Mesodermal cell (in vitro differentiated cells): Measurements from ENCODE around the gene ALG11.

Experiments used
- H3K27ac ChIP-seq: 2 replicates; pipeline ENCODE4 v1.7.0; 2013; ENCODE audit warnings: mild to moderate bottlenecking, low read depth, low read length, moderate library complexity; ENCODE audit not compliant: severe bottlenecking
- H3K36me3 ChIP-seq: 2 replicates; pipeline ENCODE4 v1.7.1; 2013; ENCODE audit warnings: mild to moderate bottlenecking, low read length, moderate library complexity; ENCODE audit not compliant: control insufficient read depth, insufficient read depth
- H3K4me1 ChIP-seq: one replicate; pipeline ENCODE4 v1.7.1; 2013; ENCODE audit warnings: mild to moderate bottlenecking, low read length; ENCODE audit not compliant: insufficient read depth, control insufficient read depth, poor library complexity, severe bottlenecking
- H3K4me3 ChIP-seq: 2 replicates; pipeline ENCODE4 v1.7.0; 2013; ENCODE audit warnings: low read length, control low read depth, mild to moderate bottlenecking; ENCODE audit not compliant: insufficient read depth, poor library complexity, severe bottlenecking; ENCODE audit errors: extremely low read depth
- H3K9me3 ChIP-seq: 2 replicates; pipeline ENCODE4 v1.7.1; 2013; ENCODE audit warnings: mild to moderate bottlenecking, low read length, moderate library complexity; ENCODE audit not compliant: control insufficient read depth
- WGBS, 2 experiments: methylation state at CpG; one replicate each; pipeline ENCODE4 v1.1.5; 2013; ENCODE audit warnings: missing lambda C conversion rate in 2 of 2; ENCODE audit not compliant: insufficient coverage in 2 of 2; 5-methylcytosine and 5-hydroxymethylcytosine counted together

Gene ALG11

DNA sequence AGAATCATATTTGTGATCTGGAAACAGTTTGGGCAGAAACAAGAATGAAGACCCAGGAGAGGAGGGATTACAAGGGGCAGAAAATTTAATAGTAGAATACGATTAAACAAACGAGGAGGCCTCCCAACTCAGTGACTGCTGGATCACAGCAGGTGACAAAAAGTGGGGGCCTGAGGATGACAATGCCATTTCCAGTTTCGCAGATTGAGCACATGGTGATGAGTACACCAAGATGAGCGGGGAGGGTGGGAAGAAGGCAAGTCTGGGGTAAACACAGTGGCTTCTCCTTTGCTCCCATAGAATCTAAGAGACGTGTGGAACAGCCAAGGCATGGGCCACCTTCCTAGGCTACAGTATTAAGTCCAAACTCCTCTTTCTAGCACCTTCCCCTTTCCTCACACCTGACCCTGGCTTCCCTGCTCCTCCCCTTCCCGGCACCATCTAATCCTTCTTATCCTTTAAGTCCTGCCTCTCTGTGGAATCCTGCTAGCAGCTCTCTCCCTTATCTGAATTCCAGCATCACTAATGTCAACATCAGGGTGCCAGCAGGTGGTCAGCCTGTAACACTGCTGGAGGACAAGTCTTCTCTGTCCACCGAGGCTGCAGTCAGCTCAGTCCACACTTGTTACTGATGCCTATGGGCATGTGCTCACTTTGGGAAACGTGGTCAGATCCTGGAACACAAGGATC, 14.4 kb upstream of the ALG11 start:
- Histone ChIP-seq H3K9me3 (no peaks in the 10 kb centered on the region), H3K4me3 (no peak overlapping the region), H3K4me1 (peaks cover 15% of the 10 kb centered on the region), H3K27ac (no peak overlapping the region), H3K36me3 (no peaks in the 10 kb centered on the region)
- 60 to 61% methylated on average over 3 to 7 of the region's 8 CpGs for WGBS, 2 experiments

DNA sequence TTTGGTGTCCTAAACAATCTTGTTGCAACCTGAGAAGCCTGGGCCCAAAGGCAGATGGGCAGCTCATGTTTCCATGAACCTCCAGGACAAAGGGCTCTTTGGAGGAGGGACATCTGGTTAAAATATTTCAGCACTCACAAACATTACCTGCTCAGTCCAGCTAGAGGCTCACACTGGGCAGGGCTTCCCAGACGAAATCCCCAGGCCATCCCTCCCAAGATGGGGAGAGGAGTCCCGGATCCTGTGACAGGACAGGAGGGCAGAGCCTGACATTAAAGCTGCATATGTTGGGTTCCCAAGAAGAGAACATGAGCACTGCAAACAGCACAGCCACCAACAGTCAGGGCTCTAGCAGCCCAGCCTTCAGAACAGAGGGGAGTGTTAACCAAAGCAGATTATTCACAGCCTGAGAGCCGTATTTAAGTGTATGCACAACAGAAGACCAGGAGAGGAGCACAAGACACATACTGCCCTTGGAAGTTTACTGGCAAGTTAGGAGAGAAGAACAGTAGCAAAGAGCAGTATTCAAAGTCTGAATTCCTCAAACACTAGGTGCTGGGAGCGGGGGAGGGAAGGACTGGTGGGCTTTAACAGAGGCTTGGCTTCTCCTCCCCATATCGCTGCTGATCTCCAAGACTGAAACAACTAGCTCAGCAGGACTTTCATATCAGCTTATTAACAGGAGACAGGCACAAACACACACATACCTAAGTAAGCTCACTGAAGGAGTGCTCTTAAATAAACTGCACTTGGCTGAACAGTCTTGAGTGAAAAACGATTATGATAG, 13.3 kb upstream of the ALG11 start:
- H3K4me1 ChIP-seq, result peaks cover 15% of the 10 kb centered on the region
- H3K4me3 ChIP-seq, result no peak overlapping the region
- no peaks in the 10 kb centered on the region for H3K36me3 ChIP-seq
- no peaks in the 10 kb centered on the region for H3K9me3 ChIP-seq
- H3K27ac ChIP-seq, result no peak overlapping the region
- WGBS, 2 experiments, result 55 to 56% methylated on average over 3 to 4 of the region's 6 CpGs

- H3K36me3 ChIP-seq, result no peaks in the 10 kb centered on the region
- H3K27ac ChIP-seq, result no peak overlapping the region
- no peaks in the 10 kb centered on the region for H3K9me3 ChIP-seq
- peaks cover 15% of the 10 kb centered on the region for H3K4me1 ChIP-seq
- WGBS, 2 experiments, result 86% methylated on average over 9 to 13 of the region's 13 CpGs
- H3K4me3 ChIP-seq, result no peak overlapping the region
Observed at GRCh38 chr13:51999510-51999911, 12.7 kb upstream of the ALG11 start.

DNA sequence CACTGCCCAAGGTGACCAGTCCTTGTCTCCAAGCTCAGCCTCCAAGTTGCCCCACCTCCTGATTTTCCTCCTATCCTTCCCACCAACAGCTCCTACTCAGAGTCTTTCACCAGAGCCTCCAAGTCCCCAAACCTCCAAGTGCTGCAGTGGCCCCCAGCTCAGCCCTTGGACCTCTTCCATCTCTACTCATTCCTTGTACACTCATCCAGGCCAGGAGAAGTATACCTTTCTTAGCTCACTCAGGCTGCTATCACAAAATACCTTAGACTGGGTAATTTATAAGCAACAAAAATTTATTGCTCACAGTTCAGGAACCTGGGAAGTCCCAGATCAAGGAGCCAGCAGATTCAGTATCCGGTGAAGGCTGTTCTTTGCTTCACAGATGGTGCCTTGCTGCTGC, 12.3 kb upstream of the ALG11 start:
- Histone ChIP-seq H3K27ac (no peak overlapping the region), H3K9me3 (no peaks in the 10 kb centered on the region), H3K4me3 (no peak overlapping the region), H3K4me1 (peaks cover 15% of the 10 kb centered on the region), H3K36me3 (no peaks in the 10 kb centered on the region)
- WGBS, 2 experiments, result 100% methylated on average over 1 of the region's 1 CpG

GRCh38 chr13:52001120-52001731, 11.0 kb upstream of the ALG11 start:
- H3K9me3 ChIP-seq, result no peaks in the 10 kb centered on the region
- peaks cover 15% of the 10 kb centered on the region for H3K4me1 ChIP-seq
- H3K27ac ChIP-seq, result no peak overlapping the region
- no peaks in the 10 kb centered on the region for H3K36me3 ChIP-seq
- 74 to 80% methylated on average over 2 to 3 of the region's 3 CpGs for WGBS, 2 experiments
- H3K4me3 ChIP-seq, result no peak overlapping the region

DNA sequence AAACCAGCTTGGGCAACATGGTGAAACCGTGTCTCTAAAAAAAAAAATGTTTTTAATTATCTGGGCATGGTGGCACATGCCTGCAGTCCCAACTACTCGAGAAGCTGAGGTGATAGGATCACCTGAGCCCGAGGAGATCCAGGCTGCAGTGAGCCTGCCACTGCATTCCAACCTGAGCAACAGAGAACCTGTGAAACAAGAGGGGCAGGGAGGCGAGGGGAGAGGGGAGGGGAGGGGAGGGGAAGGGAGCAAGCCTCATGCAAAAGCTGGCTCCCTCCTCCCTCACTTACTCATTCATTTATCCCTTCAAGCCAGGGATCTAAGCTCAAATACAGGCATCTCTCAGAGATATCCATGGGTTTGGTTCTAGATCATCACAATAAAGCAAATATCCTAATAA, 9.8 kb upstream of the ALG11 start:
- 77 to 88% methylated on average over 1 to 2 of the region's 4 CpGs for WGBS, 2 experiments
- Histone ChIP-seq H3K4me1 (peaks cover 15% of the 10 kb centered on the region), H3K4me3 (no peak overlapping the region), H3K9me3 (no peaks in the 10 kb centered on the region), H3K27ac (no peak overlapping the region), H3K36me3 (no peaks in the 10 kb centered on the region)

DNA sequence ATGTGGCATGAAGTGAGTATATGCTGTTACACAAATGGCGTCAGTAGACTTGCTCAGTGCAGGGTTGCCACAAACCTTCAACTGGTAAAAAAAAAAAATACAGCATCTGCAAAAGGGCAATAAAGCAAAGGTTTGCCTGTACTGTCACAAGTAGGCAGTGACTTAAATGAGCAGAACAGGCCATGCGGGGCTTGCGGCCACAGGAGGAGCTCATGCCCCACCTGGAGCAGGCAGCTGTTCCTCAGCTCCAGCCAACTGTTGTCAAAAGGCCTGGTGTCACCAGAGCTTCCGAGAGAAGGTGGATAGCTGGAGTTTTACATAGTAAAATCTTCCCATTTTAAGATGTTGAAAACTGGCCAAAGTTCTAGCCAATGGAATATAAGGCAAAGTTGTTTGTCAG, 8.7 kb upstream of the ALG11 start:
- WGBS, 2 experiments, result 90 to 100% methylated on average over 2 to 4 of the region's 4 CpGs
- H3K27ac ChIP-seq, result no peak overlapping the region
- peaks cover 10% of the 10 kb centered on the region for H3K4me1 ChIP-seq
- no peak overlapping the region for H3K4me3 ChIP-seq
- H3K36me3 ChIP-seq, result no peaks in the 10 kb centered on the region
- H3K9me3 ChIP-seq, result no peaks in the 10 kb centered on the region

- Histone ChIP-seq H3K4me3 (no peak overlapping the region), H3K36me3 (no peaks in the 10 kb centered on the region), H3K9me3 (no peaks in the 10 kb centered on the region), H3K4me1 (no peaks in the 10 kb centered on the region), H3K27ac (no peak overlapping the region)
- 91 to 92% methylated on average over 7 of the region's 7 CpGs for WGBS, 2 experiments
Observed at GRCh38 chr13:52004511-52005170, 7.6 kb upstream of the ALG11 start.

DNA sequence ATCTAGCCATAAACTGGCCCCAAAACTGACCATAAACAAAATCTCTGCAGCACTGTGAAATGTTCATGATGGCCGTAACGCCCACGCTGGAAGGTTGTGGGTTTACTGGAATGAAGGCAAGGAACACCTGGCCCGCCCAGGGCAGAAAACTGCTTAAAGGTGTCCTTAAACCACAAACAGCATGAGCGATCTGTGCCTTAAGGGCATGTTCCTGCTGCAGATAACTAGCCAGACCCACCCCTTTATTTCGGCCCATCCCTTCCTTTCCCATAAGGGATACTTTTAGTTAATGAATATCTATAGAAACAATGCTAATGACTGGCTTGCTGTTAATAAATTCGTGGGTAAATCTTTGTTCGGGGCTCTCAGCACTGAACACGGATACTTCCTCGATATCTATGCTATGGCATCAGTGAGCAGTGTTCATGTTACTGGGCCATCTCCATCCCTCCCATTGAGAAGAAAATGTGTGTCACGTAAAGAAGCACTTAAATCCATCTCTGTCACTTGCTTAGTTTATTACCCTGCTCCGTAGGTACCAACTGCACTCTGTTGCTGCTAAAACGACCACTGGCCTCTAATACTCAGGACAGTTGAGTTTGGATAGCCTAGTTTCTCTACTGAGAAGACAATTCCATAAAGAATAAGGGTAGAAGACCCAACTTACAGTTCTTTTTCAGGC, 6.2 kb upstream of the ALG11 start:
- Histone ChIP-seq H3K4me3 (no peak overlapping the region), H3K27ac (no peak overlapping the region), H3K4me1 (no peaks in the 10 kb centered on the region), H3K36me3 (no peaks in the 10 kb centered on the region), H3K9me3 (no peaks in the 10 kb centered on the region)
- 90 to 98% methylated on average over 7 to 10 of the region's 13 CpGs for WGBS, 2 experiments

- 86 to 92% methylated on average over 5 of the region's 8 CpGs for whole genome bisulfite sequencing, 2 experiments
- H3K27ac ChIP-seq, result no peak overlapping the region
- no peaks in the 10 kb centered on the region for H3K36me3 ChIP-seq
- H3K9me3 ChIP-seq, result no peaks in the 10 kb centered on the region
- no peaks in the 10 kb centered on the region for H3K4me1 ChIP-seq
- no peak overlapping the region for H3K4me3 ChIP-seq
Observed at GRCh38 chr13:52006523-52007245, 5.5 kb upstream of the ALG11 start.
